Panc1 (cell line): Measurements from ENCODE around the gene MEIS1. TPM values are rescaled to one million over a fixed set of nuclear protein-coding genes. Genes with fewer than 3 reads are reported as not detected.

Source experiments
- ATAC-seq: fragments of 200-7000 bp; cut with Tn5 transposase; 2 replicates; pipeline ENCODE4 v1.9.1; 2020; ENCODE audit warnings: mild to moderate bottlenecking, moderate library complexity
- BruUV-seq: library from RNA; stranded (reverse); fragments of 400-500 nt; replicated peaks from 2 replicates; lab custom pipeline; 2021; lab: Mats Ljungman, UMichigan
- CTCF ChIA-PET: fragments of 300-600 bp; sonication (Branson Sonifier 250); formaldehyde crosslinking; loops from one replicate; lab custom pipeline; 2022; ENCODE audit warnings: antibody characterized with exemption; lab: Charles Lee
- POLR2A ChIA-PET: fragments of 300-600 bp; sonication (Branson Sonifier 250); formaldehyde crosslinking; loops from one replicate; lab custom pipeline; 2022; ENCODE audit warnings: antibody characterized with exemption; lab: Charles Lee
- DNase-seq: peaks from one replicate; pipeline ENCODE4 v3.0.0-alpha.2; 2010; ENCODE audit warnings: low read depth, low spot score
- H3K27ac ChIP-seq: 2 replicates; pipeline ENCODE4 v1.5.1; 2011; ENCODE audit warnings: mild to moderate bottlenecking, low read length, inconsistent platforms
- H3K27me3 ChIP-seq: fragments of 200-500 bp; sonication (Bioruptor generic); 2 replicates; pipeline ENCODE4 v1.6.0; 2014; ENCODE audit warnings: low read length, inconsistent platforms; ENCODE audit not compliant: control insufficient read depth, insufficient read depth
- H3K36me3 ChIP-seq: fragments of 200-500 bp; sonication (Bioruptor generic); 2 replicates; pipeline ENCODE4 v1.5.1; 2014; ENCODE audit warnings: inconsistent platforms, mild to moderate bottlenecking, low read length, moderate library complexity; ENCODE audit not compliant: control insufficient read depth, insufficient read depth
- H3K4me1 ChIP-seq: 2 replicates; pipeline ENCODE4 v1.5.1; 2011; ENCODE audit warnings: inconsistent platforms, mild to moderate bottlenecking, low read length, moderate library complexity; ENCODE audit not compliant: control insufficient read depth, insufficient read depth
- H3K4me3 ChIP-seq, 2 experiments: 2 replicates each; pipeline ENCODE4 v1.5.1; 2011 to 2012; ENCODE audit warnings: low read depth in 2 of 2, low read length in 2 of 2, mild to moderate bottlenecking in 2 of 2, inconsistent platforms in 1 of 2, moderate library complexity in 1 of 2
- H3K9me3 ChIP-seq: fragments of 200-500 bp; sonication (Bioruptor generic); 2 replicates; pipeline ENCODE4 v1.5.1; 2014; ENCODE audit warnings: low read depth, mild to moderate bottlenecking, inconsistent platforms, low read length, moderate library complexity; ENCODE audit not compliant: control insufficient read depth, insufficient read depth
- POLR2AphosphoS5 ChIP-seq: IDR thresholded peaks from 2 replicates; pipeline ENCODE4 v1.6.1; 2012; ENCODE audit warnings: mild to moderate bottlenecking, low read depth, low read length, moderate library complexity
- REST ChIP-seq, 2 experiments: IDR thresholded peaks; 2 replicates each; pipeline ENCODE4 v1.6.1; 2011 to 2012; ENCODE audit warnings: low read depth in 2 of 2, control low read depth in 1 of 2, low read length in 1 of 2, mild to moderate bottlenecking in 1 of 2, moderate library complexity in 1 of 2; ENCODE audit not compliant: insufficient read depth in 1 of 2
- SIN3A ChIP-seq: IDR thresholded peaks from 2 replicates; pipeline ENCODE4 v1.6.1; 2012; ENCODE audit warnings: low read depth, mild to moderate bottlenecking, low read length, moderate library complexity, borderline replicate concordance; ENCODE audit not compliant: insufficient read depth
- TCF7L2 ChIP-seq: IDR thresholded peaks from 2 replicates; pipeline ENCODE4 v1.6.1; 2011; ENCODE audit warnings: mild to moderate bottlenecking, low read depth, low read length, inconsistent platforms
- in situ Hi-C: cut with HindIII; loops from 2 replicates; pipeline ENCODE4 v1.10.0; 2016; ENCODE audit warnings: low sequenced_read_pairs, low pct_unique_long_range_greater_than_20kb
- intact Hi-C: fragments of 100-400 bp; cut with micrococcal nuclease; formaldehyde crosslinking; loops from one replicate; pipeline ENCODE4 v1.10.0; 2022; ENCODE audit not compliant: unreplicated experiment
- total RNA-seq: library from RNA; stranded (reverse); gene quantifications from one replicate; pipeline ENCODE4 v1.2.1, GENCODE V29; 2021; ENCODE audit not compliant: unreplicated experiment
- TF ChIP-seq, protein P1 (sequence below): fragments of 450-650 bp; IDR thresholded peaks from 2 replicates; pipeline ENCODE4 v1.5.1; 2017; ENCODE audit warnings: mild to moderate bottlenecking

MEIS1 gene
- total RNA-seq, 1 experiment from 2014 or later, result 2.0 TPM

- CTCF ChIA-PET, result no interaction called here
- Histone ChIP-seq H3K27me3 (peaks cover 2% of the 10 kb centered on the region), H3K36me3 (no peaks in the 10 kb centered on the region), H3K9me3 (no peaks in the 10 kb centered on the region), H3K27ac (no peak overlapping the region), H3K4me1 (no peaks in the 10 kb centered on the region), H3K4me3 (no peak overlapping the region)
- DNase-seq (no peak), ATAC-seq (no peak)
- POLR2A ChIA-PET, result no interaction called here
- no peak for TF ChIP-seq REST (IDR thresholded peaks at IDR 0.05; ENCODE audit: insufficient read depth in 1 of 2, low read depth in 2 of 2, low read length in 1 of 2)
- TF ChIP-seq POLR2AphosphoS5, result no peak
- no peak for TF ChIP-seq SIN3A
- TF ChIP-seq TCF7L2, result no peak
- TF ChIP-seq, protein P1, sequence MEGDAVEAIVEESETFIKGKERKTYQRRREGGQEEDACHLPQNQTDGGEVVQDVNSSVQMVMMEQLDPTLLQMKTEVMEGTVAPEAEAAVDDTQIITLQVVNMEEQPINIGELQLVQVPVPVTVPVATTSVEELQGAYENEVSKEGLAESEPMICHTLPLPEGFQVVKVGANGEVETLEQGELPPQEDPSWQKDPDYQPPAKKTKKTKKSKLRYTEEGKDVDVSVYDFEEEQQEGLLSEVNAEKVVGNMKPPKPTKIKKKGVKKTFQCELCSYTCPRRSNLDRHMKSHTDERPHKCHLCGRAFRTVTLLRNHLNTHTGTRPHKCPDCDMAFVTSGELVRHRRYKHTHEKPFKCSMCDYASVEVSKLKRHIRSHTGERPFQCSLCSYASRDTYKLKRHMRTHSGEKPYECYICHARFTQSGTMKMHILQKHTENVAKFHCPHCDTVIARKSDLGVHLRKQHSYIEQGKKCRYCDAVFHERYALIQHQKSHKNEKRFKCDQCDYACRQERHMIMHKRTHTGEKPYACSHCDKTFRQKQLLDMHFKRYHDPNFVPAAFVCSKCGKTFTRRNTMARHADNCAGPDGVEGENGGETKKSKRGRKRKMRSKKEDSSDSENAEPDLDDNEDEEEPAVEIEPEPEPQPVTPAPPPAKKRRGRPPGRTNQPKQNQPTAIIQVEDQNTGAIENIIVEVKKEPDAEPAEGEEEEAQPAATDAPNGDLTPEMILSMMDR, result no peak
- BruUV-seq, result no TSS peak
- in situ Hi-C loops, result no loop called here
- intact Hi-C loops, result no loop called here
Measured at GRCh38 chr2:66463206-66463755, 28.4 kb downstream of the MEIS1 start.

DNA sequence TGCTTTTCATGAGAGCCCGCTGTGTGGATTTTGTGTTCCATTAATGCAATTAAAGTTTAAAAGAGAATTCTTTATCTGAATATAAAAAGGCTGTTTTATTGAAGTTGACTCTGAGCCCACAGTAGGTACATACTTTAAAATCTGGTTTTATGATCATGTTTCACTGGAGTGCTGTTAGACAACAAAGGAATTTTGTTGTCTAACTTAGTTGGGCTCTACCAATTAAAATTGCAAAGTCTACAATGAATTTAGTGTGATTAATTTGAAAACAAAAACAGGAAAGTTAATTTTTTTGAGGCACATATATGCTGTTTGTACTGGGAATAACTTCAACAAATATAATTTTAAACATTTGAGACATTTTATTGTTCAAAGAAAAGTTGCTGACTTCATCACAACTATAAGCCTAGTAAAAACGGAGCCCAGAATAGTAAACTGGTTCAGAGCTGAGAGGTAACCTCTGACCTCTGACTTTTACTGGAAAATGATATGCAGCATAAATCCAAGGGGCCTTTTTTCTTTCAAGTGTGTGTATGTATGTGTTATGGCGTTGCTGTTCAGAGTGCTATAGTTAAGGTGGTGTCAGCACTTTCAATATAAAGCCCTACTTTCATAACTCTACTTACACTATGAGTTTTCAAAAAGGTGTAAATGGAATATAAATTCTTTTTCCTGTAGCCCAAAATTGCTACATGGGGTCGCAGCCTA is 30.2 kb downstream of the MEIS1 start:
- no peak for ATAC-seq
- intact Hi-C loops, result no loop called here
- CTCF ChIA-PET, result no interaction called here

More for the DNA sequence above, 30.2 kb downstream of the MEIS1 start:
- Histone ChIP-seq H3K27me3 (peaks cover 2% of the 10 kb centered on the region), H3K9me3 (no peaks in the 10 kb centered on the region), H3K4me3 (no peak overlapping the region), H3K4me1 (no peaks in the 10 kb centered on the region), H3K27ac (no peak overlapping the region), H3K36me3 (no peaks in the 10 kb centered on the region)
- POLR2A ChIA-PET, result no interaction called here
- BruUV-seq, result no TSS peak
- TF ChIP-seq, protein P1, result no peak
- no peak for TF ChIP-seq REST (IDR thresholded peaks at IDR 0.05; ENCODE audit: insufficient read depth in 1 of 2, low read depth in 2 of 2, low read length in 1 of 2)
- TF ChIP-seq POLR2AphosphoS5, result no peak
- TF ChIP-seq SIN3A, result no peak
- TF ChIP-seq TCF7L2, result no peak
- in situ Hi-C loops, result no loop called here
- DNase-seq, result no peak
